Bronchus fibroblast of lung (primary cell): ENCODE results near the gene FOLH1. TPM values are rescaled to one million over a fixed set of nuclear protein-coding genes. Genes with fewer than 3 reads are reported as not detected.

Experiments used
- total RNA-seq: library from RNA; depleted of rRNA; stranded (reverse); fragments of >200 nt; gene quantifications from 2 replicates; pipeline ENCODE4 v1.2.3, GENCODE V29; 2015

Gene FOLH1
- not detected in 2 replicates for total RNA-seq

DNA sequence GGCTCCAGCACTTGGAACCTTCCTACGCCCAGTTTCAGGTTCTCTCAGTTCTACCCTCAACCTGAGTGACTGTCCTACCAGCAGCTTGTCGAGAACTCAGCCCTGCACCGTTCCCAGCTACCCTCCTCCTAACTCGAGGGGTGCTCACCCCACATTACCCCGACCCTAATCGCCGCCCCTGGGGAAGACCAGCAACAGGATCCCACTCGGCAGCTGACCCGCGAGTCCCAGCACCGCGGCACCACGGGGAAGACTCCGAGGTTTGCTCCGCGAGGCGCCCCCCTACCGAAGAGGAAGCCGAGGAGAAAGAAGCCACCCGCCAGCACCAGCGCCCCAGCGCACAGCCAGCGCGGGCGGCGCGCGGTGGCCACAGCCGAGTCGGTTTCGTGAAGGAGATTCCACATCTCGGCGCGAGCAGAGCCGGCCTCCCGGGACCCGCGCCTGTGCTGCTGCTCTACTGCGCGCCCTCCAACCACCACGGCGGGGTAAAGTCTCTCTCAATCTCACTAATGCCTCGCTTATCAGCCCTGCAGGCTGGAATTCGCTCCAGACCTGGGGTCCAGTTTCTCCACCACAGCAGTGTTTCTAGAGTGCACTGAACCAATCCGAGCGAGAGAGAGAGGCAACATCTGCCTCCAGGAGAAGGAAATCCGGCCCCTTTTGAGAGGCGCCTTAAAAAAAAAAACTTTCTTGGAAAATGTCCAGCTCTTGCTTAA lies at the start of gene FOLH1:
Gene FOLH1 (minus strand): TSS at position 597 of the 716 bp plus-strand sequence. CDS start 193 bp downstream, at position 404.

Other genes with a start within 250 kb of the FOLH1 start
- gene TRIM51G, start 224.7 kb downstream of the FOLH1 start, total RNA-seq = not detected in 2 replicates
- not detected in 2 replicates for gene TRIM49B, start 179.8 kb downstream of the FOLH1 start, total RNA-seq
- gene TRIM64C, start 149.5 kb downstream of the FOLH1 start, total RNA-seq = not detected in 2 replicates